ENCODE data around the gene WDR36. TPM values are rescaled to one million over a fixed set of nuclear protein-coding genes. Genes with fewer than 3 reads are reported as not detected.

The WDR36 gene
- total RNA-seq, 2 donors from 2014 or later = 21.0 to 22.4 TPM

- TF ChIP-seq POLR2AphosphoS5 (IDR thresholded peaks at IDR 0.05) (no peak), POLR2A (IDR thresholded peaks at IDR 0.05) (no peak), CTCF (IDR thresholded peaks at IDR 0.05) (no peak)
- intact Hi-C loops (cut with DNase I) = no loop called here
- no peak overlapping the region for H3K27ac ChIP-seq
Observed at GRCh38 chr5:111132731-111133435, 40.7 kb downstream of the WDR36 start.

GRCh38 chr5:111133436-111133751 lies 41.2 kb downstream of the WDR36 start:
- Histone ChIP-seq H3K4me3 (no peak overlapping the region), H3K9me3 (no peaks in the 10 kb centered on the region), H3K4me1 (replicated peaks) (no peaks in the 10 kb centered on the region), H3K36me3 (no peaks in the 10 kb centered on the region), H3K27me3 (replicated peaks; ENCODE audit: insufficient read depth) (no peaks in the 10 kb centered on the region), H3K27ac (no peak overlapping the region)
- intact Hi-C loops (cut with DNase I) = no loop called here
- no peak for TF ChIP-seq CTCF (IDR thresholded peaks at IDR 0.05)
- TF ChIP-seq POLR2A (IDR thresholded peaks at IDR 0.05) = no peak
- no peak for TF ChIP-seq POLR2AphosphoS5 (IDR thresholded peaks at IDR 0.05)
- WGBS = 85% methylated on average over 1 of the region's 1 CpG
- DNase-seq (ENCODE audit: low spot score) = no peak

More at GRCh38 chr5:111132731-111133435, 40.7 kb downstream of the WDR36 start:
- H3K9me3 ChIP-seq = no peaks in the 10 kb centered on the region
- WGBS = 96% methylated on average over 1 of the region's 1 CpG
- H3K4me3 ChIP-seq = no peak overlapping the region
- DNase-seq (ENCODE audit: low spot score) = no peak
- H3K4me1 ChIP-seq (replicated peaks) = no peaks in the 10 kb centered on the region
- no peaks in the 10 kb centered on the region for H3K27me3 ChIP-seq (replicated peaks; ENCODE audit: insufficient read depth)
- no peaks in the 10 kb centered on the region for H3K36me3 ChIP-seq

GRCh38 chr5:111134087-111134486 lies 41.9 kb downstream of the WDR36 start:
- WGBS = 59% methylated on average over 4 of the region's 4 CpGs
- H3K4me3 ChIP-seq = no peak overlapping the region
- DNase-seq (ENCODE audit: low spot score) = no peak
- H3K9me3 ChIP-seq = no peaks in the 10 kb centered on the region
- H3K27ac ChIP-seq = no peak overlapping the region
- no peaks in the 10 kb centered on the region for H3K4me1 ChIP-seq (replicated peaks)
- no peaks in the 10 kb centered on the region for H3K36me3 ChIP-seq
- TF ChIP-seq POLR2AphosphoS5 (IDR thresholded peaks at IDR 0.05) (no peak), POLR2A (IDR thresholded peaks at IDR 0.05) (no peak), CTCF (IDR thresholded peaks at IDR 0.05) (no peak)
- intact Hi-C loops (cut with DNase I) = no loop called here
- no peaks in the 10 kb centered on the region for H3K27me3 ChIP-seq (replicated peaks; ENCODE audit: insufficient read depth)

GRCh38 chr5:111134864-111135263 lies 42.7 kb downstream of the WDR36 start:
- Histone ChIP-seq H3K27ac (no peak overlapping the region), H3K36me3 (no peaks in the 10 kb centered on the region), H3K27me3 (replicated peaks; ENCODE audit: insufficient read depth) (no peaks in the 10 kb centered on the region), H3K9me3 (no peaks in the 10 kb centered on the region), H3K4me3 (no peak overlapping the region), H3K4me1 (replicated peaks) (no peaks in the 10 kb centered on the region)
- WGBS = 62% methylated on average over 2 of the region's 2 CpGs
- no peak for TF ChIP-seq POLR2A (IDR thresholded peaks at IDR 0.05)
- TF ChIP-seq POLR2AphosphoS5 (IDR thresholded peaks at IDR 0.05) = no peak
- no peak for TF ChIP-seq CTCF (IDR thresholded peaks at IDR 0.05)
- no peak for DNase-seq (ENCODE audit: low spot score)
- intact Hi-C loops (cut with DNase I) = no loop called here

- WGBS = 75% methylated on average over 1 of the region's 1 CpG
- no peak for DNase-seq (ENCODE audit: low spot score)
- Histone ChIP-seq H3K4me3 (no peak overlapping the region), H3K36me3 (no peaks in the 10 kb centered on the region), H3K27ac (no peak overlapping the region), H3K4me1 (replicated peaks) (no peaks in the 10 kb centered on the region), H3K27me3 (replicated peaks; ENCODE audit: insufficient read depth) (no peaks in the 10 kb centered on the region), H3K9me3 (no peaks in the 10 kb centered on the region)
- intact Hi-C loops (cut with DNase I) = no loop called here
- no peak for TF ChIP-seq POLR2AphosphoS5 (IDR thresholded peaks at IDR 0.05)
- TF ChIP-seq CTCF (IDR thresholded peaks at IDR 0.05) = no peak
- no peak for TF ChIP-seq POLR2A (IDR thresholded peaks at IDR 0.05)
Observed at GRCh38 chr5:111135363-111135762, 43.2 kb downstream of the WDR36 start.

Data from prostate gland (tissue), 2 donors.